ENCODE results near the gene JAKMIP3.

Gene JAKMIP3

GRCh38 chr10:132043861-132044695 is 21.7 kb upstream of the JAKMIP3 start:
- no peaks in the 10 kb centered on the region for H3K4me1 ChIP-seq (ENCODE audit: control insufficient read depth, insufficient read depth, low read length, poor library complexity, severe bottlenecking)
- no peak for DNase-seq
- no peaks in the 10 kb centered on the region for H3K36me3 ChIP-seq (ENCODE audit: control insufficient read depth, insufficient read depth, low read length)
- H3K27ac ChIP-seq (ENCODE audit: insufficient read depth, low read length, poor library complexity, severe bottlenecking) = no peak overlapping the region
- no peak overlapping the region for H3K4me3 ChIP-seq (ENCODE audit: insufficient read depth, low read depth, low read length, poor library complexity, severe bottlenecking)
- no peaks in the 10 kb centered on the region for H3K9me3 ChIP-seq (ENCODE audit: control insufficient read depth, low read length)
- peaks cover 6% of the 10 kb centered on the region for H3K27me3 ChIP-seq (replicated peaks; ENCODE audit: control insufficient read depth, insufficient read depth, low read length, poor library complexity, severe bottlenecking)

GRCh38 chr10:132044803-132045202 is 20.9 kb upstream of the JAKMIP3 start:
- no peak overlapping the region for H3K4me3 ChIP-seq (ENCODE audit: insufficient read depth, low read depth, low read length, poor library complexity, severe bottlenecking)
- no peaks in the 10 kb centered on the region for H3K9me3 ChIP-seq (ENCODE audit: control insufficient read depth, low read length)
- no peak for DNase-seq
- no peaks in the 10 kb centered on the region for H3K36me3 ChIP-seq (ENCODE audit: control insufficient read depth, insufficient read depth, low read length)
- H3K27me3 ChIP-seq (replicated peaks; ENCODE audit: control insufficient read depth, insufficient read depth, low read length, poor library complexity, severe bottlenecking) = peaks cover 6% of the 10 kb centered on the region
- no peaks in the 10 kb centered on the region for H3K4me1 ChIP-seq (ENCODE audit: control insufficient read depth, insufficient read depth, low read length, poor library complexity, severe bottlenecking)
- no peak overlapping the region for H3K27ac ChIP-seq (ENCODE audit: insufficient read depth, low read length, poor library complexity, severe bottlenecking)

GRCh38 chr10:132045324-132045723 is 20.4 kb upstream of the JAKMIP3 start:
- H3K9me3 ChIP-seq (ENCODE audit: control insufficient read depth, low read length) = no peaks in the 10 kb centered on the region
- no peaks in the 10 kb centered on the region for H3K36me3 ChIP-seq (ENCODE audit: control insufficient read depth, insufficient read depth, low read length)
- DNase-seq = no peak
- H3K27ac ChIP-seq (ENCODE audit: insufficient read depth, low read length, poor library complexity, severe bottlenecking) = no peak overlapping the region
- H3K4me3 ChIP-seq (ENCODE audit: insufficient read depth, low read depth, low read length, poor library complexity, severe bottlenecking) = no peak overlapping the region
- H3K27me3 ChIP-seq (replicated peaks; ENCODE audit: control insufficient read depth, insufficient read depth, low read length, poor library complexity, severe bottlenecking) = peaks cover 6% of the 10 kb centered on the region
- no peaks in the 10 kb centered on the region for H3K4me1 ChIP-seq (ENCODE audit: control insufficient read depth, insufficient read depth, low read length, poor library complexity, severe bottlenecking)

- no peak for DNase-seq
- Histone ChIP-seq H3K4me1 (ENCODE audit: control insufficient read depth, insufficient read depth, low read length, poor library complexity, severe bottlenecking) (no peaks in the 10 kb centered on the region), H3K27me3 (replicated peaks; ENCODE audit: control insufficient read depth, insufficient read depth, low read length, poor library complexity, severe bottlenecking) (peaks cover 9% of the 10 kb centered on the region), H3K36me3 (ENCODE audit: control insufficient read depth, insufficient read depth, low read length) (no peaks in the 10 kb centered on the region), H3K4me3 (ENCODE audit: insufficient read depth, low read depth, low read length, poor library complexity, severe bottlenecking) (no peak overlapping the region), H3K9me3 (ENCODE audit: control insufficient read depth, low read length) (peaks cover 13% of the 10 kb centered on the region), H3K27ac (ENCODE audit: insufficient read depth, low read length, poor library complexity, severe bottlenecking) (no peak overlapping the region)
Observed at GRCh38 chr10:132047575-132048293, 18.0 kb upstream of the JAKMIP3 start.

- Histone ChIP-seq H3K4me1 (ENCODE audit: control insufficient read depth, insufficient read depth, low read length, poor library complexity, severe bottlenecking) (no peaks in the 10 kb centered on the region), H3K36me3 (ENCODE audit: control insufficient read depth, insufficient read depth, low read length) (no peaks in the 10 kb centered on the region), H3K27ac (ENCODE audit: insufficient read depth, low read length, poor library complexity, severe bottlenecking) (no peak overlapping the region), H3K4me3 (ENCODE audit: insufficient read depth, low read depth, low read length, poor library complexity, severe bottlenecking) (no peak overlapping the region), H3K27me3 (replicated peaks; ENCODE audit: control insufficient read depth, insufficient read depth, low read length, poor library complexity, severe bottlenecking) (peaks cover 9% of the 10 kb centered on the region), H3K9me3 (ENCODE audit: control insufficient read depth, low read length) (peaks cover 14% of the 10 kb centered on the region)
- no peak for DNase-seq
Observed at GRCh38 chr10:132048294-132048667, 17.5 kb upstream of the JAKMIP3 start.

- no peak overlapping the region for H3K27ac ChIP-seq (ENCODE audit: insufficient read depth, low read length, poor library complexity, severe bottlenecking)
- no peaks in the 10 kb centered on the region for H3K4me1 ChIP-seq (ENCODE audit: control insufficient read depth, insufficient read depth, low read length, poor library complexity, severe bottlenecking)
- no peak for DNase-seq
- peaks cover 14% of the 10 kb centered on the region for H3K9me3 ChIP-seq (ENCODE audit: control insufficient read depth, low read length)
- peaks cover 3% of the 10 kb centered on the region for H3K27me3 ChIP-seq (replicated peaks; ENCODE audit: control insufficient read depth, insufficient read depth, low read length, poor library complexity, severe bottlenecking)
- H3K4me3 ChIP-seq (ENCODE audit: insufficient read depth, low read depth, low read length, poor library complexity, severe bottlenecking) = no peak overlapping the region
- no peaks in the 10 kb centered on the region for H3K36me3 ChIP-seq (ENCODE audit: control insufficient read depth, insufficient read depth, low read length)
Observed at GRCh38 chr10:132050191-132050590, 15.6 kb upstream of the JAKMIP3 start.

- no peak for DNase-seq
- no peak overlapping the region for H3K27ac ChIP-seq (ENCODE audit: insufficient read depth, low read length, poor library complexity, severe bottlenecking)
- H3K4me3 ChIP-seq (ENCODE audit: insufficient read depth, low read depth, low read length, poor library complexity, severe bottlenecking) = no peak overlapping the region
- H3K4me1 ChIP-seq (ENCODE audit: control insufficient read depth, insufficient read depth, low read length, poor library complexity, severe bottlenecking) = no peaks in the 10 kb centered on the region
- H3K36me3 ChIP-seq (ENCODE audit: control insufficient read depth, insufficient read depth, low read length) = no peaks in the 10 kb centered on the region
- H3K9me3 ChIP-seq (ENCODE audit: control insufficient read depth, low read length) = peaks cover 14% of the 10 kb centered on the region
- H3K27me3 ChIP-seq (replicated peaks; ENCODE audit: control insufficient read depth, insufficient read depth, low read length, poor library complexity, severe bottlenecking) = peaks cover 3% of the 10 kb centered on the region
Observed at GRCh38 chr10:132052124-132052523, 13.6 kb upstream of the JAKMIP3 start.

GRCh38 chr10:132054564-132054963 is 11.2 kb upstream of the JAKMIP3 start:
- Histone ChIP-seq H3K4me1 (ENCODE audit: control insufficient read depth, insufficient read depth, low read length, poor library complexity, severe bottlenecking) (no peaks in the 10 kb centered on the region), H3K27ac (ENCODE audit: insufficient read depth, low read length, poor library complexity, severe bottlenecking) (no peak overlapping the region), H3K27me3 (replicated peaks; ENCODE audit: control insufficient read depth, insufficient read depth, low read length, poor library complexity, severe bottlenecking) (peaks cover 3% of the 10 kb centered on the region), H3K36me3 (ENCODE audit: control insufficient read depth, insufficient read depth, low read length) (no peaks in the 10 kb centered on the region), H3K4me3 (ENCODE audit: insufficient read depth, low read depth, low read length, poor library complexity, severe bottlenecking) (no peak overlapping the region), H3K9me3 (ENCODE audit: control insufficient read depth, low read length) (peaks cover 14% of the 10 kb centered on the region)
- DNase-seq = no peak

GRCh38 chr10:132055616-132056015 is 10.1 kb upstream of the JAKMIP3 start:
- peaks cover 3% of the 10 kb centered on the region for H3K27me3 ChIP-seq (replicated peaks; ENCODE audit: control insufficient read depth, insufficient read depth, low read length, poor library complexity, severe bottlenecking)
- peaks cover 14% of the 10 kb centered on the region for H3K9me3 ChIP-seq (ENCODE audit: control insufficient read depth, low read length)
- H3K4me3 ChIP-seq (ENCODE audit: insufficient read depth, low read depth, low read length, poor library complexity, severe bottlenecking) = no peak overlapping the region
- no peak for DNase-seq
- no peaks in the 10 kb centered on the region for H3K4me1 ChIP-seq (ENCODE audit: control insufficient read depth, insufficient read depth, low read length, poor library complexity, severe bottlenecking)
- no peaks in the 10 kb centered on the region for H3K36me3 ChIP-seq (ENCODE audit: control insufficient read depth, insufficient read depth, low read length)
- H3K27ac ChIP-seq (ENCODE audit: insufficient read depth, low read length, poor library complexity, severe bottlenecking) = no peak overlapping the region

- peaks cover under 1% of the 10 kb centered on the region for H3K27me3 ChIP-seq (replicated peaks; ENCODE audit: control insufficient read depth, insufficient read depth, low read length, poor library complexity, severe bottlenecking)
- DNase-seq = no peak
- no peaks in the 10 kb centered on the region for H3K4me1 ChIP-seq (ENCODE audit: control insufficient read depth, insufficient read depth, low read length, poor library complexity, severe bottlenecking)
- no peak overlapping the region for H3K27ac ChIP-seq (ENCODE audit: insufficient read depth, low read length, poor library complexity, severe bottlenecking)
- no peak overlapping the region for H3K4me3 ChIP-seq (ENCODE audit: insufficient read depth, low read depth, low read length, poor library complexity, severe bottlenecking)
- H3K36me3 ChIP-seq (ENCODE audit: control insufficient read depth, insufficient read depth, low read length) = no peaks in the 10 kb centered on the region
- H3K9me3 ChIP-seq (ENCODE audit: control insufficient read depth, low read length) = peaks cover 12% of the 10 kb centered on the region
Observed at GRCh38 chr10:132056663-132057062, 9.1 kb upstream of the JAKMIP3 start.
